ENCODE measurements around the gene MARK4. TPM values are rescaled to one million over a fixed set of nuclear protein-coding genes. Genes with fewer than 3 reads are reported as not detected.
"Not testable (repeated sequence)": the region's sequence is repeated elsewhere in the genome, so short reads cannot be mapped to it uniquely, and the experiment has no call there.

Gene MARK4
- total RNA-seq, 1 donor from 2014 or later = 26.2 TPM

DNA sequence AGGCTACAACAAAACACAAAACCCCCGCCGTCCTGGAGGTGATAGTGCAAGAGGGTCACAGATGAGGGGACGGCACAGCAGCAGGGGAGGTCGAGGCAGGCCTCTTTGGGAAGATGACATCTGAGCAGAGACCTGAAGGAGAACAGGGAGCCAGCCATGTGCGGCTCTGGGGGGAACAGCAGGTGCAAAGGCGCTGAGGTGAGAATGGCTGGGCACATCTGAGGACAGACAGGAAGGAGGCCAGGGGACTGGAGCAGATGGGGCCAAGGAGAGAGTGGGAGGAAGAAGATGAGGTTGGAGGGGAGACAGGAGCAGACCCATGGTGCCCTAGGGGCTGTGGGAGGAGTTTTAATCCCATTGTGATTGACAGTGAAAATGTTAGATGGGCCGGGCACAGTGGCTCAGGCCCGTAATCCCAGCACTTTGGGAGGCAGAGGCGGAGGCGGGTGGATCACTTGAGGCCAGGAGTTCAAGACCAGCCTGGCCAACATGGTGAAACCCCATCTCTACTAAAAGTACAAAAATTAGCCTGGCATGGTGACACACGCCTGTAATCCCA, 73.4 kb downstream of the MARK4 start:
- intact Hi-C loops (cut with micrococcal nuclease) = no loop called here
- DNase-seq = no peak
- ATAC-seq = no peak

DNA sequence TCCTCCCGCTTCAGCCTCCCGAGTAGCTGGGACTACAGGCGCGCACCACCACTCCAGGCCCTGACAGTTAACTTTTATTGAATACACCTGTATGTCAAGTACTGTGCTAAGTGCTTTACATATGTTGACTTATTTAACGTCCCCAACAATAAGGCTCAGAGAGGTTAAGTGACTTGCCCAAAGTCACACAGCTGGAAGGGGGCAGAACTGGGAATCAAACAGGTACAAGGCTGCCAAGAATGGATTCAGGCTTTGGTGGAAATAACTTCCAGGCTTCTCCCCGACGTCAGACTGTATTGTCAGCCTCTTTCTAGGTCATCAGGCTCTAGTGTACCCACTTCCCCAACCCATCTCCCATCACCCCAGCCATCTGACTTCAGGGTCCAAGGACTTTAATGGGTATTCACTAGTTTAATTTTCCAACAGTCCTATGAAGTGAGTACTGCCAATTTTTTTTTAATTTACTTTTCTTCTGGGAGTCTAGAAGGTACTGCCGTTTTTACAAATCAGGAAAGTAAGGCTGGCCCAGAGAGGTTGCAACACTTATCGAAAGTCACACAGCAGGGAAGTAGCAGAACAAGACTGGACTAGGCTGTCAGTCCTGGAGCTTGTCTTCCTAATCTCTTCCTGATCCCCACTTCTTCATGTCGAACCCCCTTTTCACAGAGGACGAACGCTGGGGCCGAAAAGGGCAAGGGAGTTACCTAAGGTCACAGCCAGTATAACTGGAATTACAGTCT, 76.5 kb downstream of the MARK4 start:
- ATAC-seq = no peak
- no peak for DNase-seq
- intact Hi-C loops (cut with micrococcal nuclease) = no loop called here

DNA sequence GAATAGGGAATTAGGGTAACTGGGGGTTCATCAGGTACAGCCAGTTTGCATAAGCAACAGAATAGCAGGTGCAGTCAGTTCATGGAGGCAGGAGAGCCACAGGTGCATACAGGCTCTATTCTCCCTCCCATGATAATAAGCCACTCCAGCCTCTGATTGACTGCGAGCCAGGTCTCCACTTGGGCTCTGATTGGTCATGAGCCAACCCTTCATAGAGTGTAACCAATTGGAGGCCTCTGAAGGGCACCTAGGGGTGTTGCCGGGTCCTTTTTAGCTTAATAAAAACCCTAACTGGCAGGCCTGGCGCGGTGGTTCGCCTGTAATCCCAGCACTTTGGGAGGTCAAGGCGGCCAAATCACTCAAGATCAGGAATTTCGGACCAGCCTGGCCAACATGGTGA, 80.3 kb downstream of the MARK4 start:
- intact Hi-C loops (cut with micrococcal nuclease) = no loop called here
- DNase-seq (no peak), ATAC-seq (no peak)

DNA sequence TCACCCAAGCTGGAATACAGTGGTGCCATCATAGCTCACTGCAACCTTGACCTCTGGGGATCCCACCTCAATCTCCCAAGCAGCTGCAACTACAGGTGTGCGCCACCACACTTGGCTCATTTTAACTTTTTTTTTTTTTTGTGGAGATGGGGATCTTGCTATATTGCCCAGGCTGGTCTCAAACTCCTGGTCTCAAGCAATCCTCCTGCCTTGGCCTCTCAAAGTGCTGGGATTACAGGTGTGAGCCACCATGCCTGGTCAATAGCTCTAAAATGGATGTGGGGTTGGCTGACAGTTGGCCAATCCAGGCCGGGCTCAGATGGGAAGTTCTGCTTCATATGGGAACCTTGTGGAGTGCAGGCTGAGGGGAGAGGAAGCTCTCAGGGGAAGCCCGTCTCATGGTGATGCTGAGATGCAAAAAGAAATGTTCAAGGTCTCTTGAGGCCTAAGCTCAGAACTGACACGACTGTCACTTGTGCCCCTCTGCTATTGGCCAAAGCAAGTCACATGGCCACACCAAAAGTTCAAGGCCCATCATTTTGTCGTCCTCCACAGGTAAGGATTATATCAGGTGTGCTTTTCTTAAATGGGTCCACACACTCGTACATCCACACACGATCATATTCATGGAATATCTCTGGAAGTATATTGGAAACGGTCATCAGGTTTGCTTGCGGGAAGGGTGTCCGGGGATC, 82.7 kb downstream of the MARK4 start:
- intact Hi-C loops (cut with micrococcal nuclease) = no loop called here
- no peak for DNase-seq
- no peak for ATAC-seq

DNA sequence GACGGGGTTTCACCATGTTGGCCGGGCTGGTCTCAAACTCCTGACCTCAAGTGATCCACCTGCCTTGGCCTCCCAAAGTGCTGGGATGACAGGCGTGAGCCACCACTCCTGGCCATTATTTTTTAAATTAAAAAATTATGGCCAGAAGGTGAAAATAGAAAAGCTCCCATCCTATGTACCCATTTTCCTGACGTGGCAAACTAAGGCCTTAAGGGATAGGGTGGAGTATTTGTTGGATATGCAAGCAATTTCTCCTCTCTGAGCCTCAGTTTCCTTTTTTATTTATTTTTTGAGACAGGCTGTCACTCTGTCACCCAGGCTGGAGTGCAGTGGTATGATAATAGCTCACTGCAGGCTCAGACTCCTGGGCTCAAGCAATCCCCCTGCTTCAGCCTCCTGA, 83.8 kb downstream of the MARK4 start:
- ATAC-seq; intact Hi-C loops (cut with micrococcal nuclease); DNase-seq: not testable (repeated sequence)

DNA sequence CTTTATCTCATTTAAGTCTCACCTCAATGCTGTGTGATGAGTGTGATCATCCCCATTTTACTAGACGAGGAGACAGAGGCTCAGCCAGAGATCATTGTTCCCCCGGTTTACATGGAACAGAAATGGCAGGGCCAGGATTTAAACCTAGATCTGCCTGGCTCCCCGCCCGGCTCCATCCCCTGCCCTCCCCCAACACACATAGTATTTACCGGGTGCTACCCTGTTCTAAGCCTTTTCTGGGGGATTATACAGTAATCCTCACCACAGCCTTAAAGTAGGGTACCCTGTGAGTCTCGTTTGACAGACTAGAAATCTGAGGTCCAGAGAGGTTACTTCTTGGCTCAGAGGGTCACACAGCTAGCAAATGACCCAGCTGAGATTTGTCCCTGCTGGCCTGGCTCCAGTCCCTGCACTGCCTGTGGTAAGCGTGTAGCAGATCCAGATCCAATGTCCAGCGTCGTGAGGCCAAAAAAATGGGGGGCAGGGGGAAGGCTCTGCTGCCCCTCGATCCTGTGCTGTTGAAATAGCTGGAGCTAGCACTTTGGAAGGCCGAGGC, 85.7 kb downstream of the MARK4 start:
- ATAC-seq (no peak), DNase-seq (no peak)
- intact Hi-C loops (cut with micrococcal nuclease) = no loop called here

DNA sequence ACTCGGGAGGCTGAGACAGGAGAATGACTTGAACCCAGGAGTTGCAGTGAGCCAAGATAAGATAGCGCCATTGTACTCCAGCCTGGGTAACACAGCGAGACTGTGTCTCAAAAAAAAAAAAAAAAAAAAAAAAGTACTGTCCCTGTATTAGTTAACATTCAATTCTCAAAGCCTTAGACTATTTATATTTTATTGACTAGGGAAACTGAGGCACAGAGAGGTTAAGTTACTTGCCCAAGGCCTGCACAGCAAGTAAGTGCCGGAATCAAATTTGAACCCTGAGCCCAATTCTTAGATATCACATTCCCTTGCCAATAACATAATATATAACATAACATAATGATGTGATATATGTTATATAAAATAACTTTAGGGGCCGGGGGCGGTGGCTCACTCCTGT, 88.6 kb downstream of the MARK4 start:
- DNase-seq (no peak), ATAC-seq (no peak)
- intact Hi-C loops (cut with micrococcal nuclease) = no loop called here

DNA sequence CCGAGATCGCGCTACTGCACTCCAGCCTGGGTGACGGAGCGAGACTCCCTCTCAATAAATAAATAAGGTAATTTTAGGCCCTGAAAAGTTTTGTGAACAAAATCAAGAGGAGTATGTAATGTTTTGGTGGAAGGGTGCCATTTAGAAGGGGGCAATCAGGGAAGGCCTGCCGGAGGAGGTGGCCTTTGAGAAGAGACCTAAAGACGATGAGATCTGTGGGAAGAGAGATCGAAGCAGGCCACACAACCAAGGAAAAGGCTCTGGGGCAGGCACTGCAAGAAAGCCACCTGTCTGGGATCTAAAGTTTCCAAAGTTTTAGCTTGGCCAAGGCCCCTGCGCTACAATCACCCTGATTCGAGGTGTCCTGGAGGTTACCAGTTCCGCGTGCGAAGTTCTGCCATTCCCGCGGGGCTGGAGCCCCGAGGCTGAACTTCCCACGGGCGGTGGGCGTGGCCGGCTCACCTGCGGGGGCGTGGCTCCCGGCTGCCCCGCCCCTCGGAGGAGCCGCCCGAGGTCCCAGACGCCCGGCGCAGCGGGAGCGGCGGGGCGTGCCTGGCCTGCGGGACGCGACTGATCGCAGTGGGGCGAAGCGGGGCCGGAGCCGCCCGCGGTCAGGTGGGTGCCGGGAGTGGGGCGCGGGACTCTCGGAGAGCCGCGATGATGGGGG, 89.3 kb downstream of the MARK4 start, which contains the start of gene KLC3:
TSS of gene KLC3 (plus strand) at position 519 of the 667 bp plus-strand sequence. CDS start 4,792 bp downstream, outside the sequence.
- peak; percentile 35 for ATAC-seq
- intact Hi-C loops (cut with micrococcal nuclease) = no loop called here
- no peak for DNase-seq

DNA sequence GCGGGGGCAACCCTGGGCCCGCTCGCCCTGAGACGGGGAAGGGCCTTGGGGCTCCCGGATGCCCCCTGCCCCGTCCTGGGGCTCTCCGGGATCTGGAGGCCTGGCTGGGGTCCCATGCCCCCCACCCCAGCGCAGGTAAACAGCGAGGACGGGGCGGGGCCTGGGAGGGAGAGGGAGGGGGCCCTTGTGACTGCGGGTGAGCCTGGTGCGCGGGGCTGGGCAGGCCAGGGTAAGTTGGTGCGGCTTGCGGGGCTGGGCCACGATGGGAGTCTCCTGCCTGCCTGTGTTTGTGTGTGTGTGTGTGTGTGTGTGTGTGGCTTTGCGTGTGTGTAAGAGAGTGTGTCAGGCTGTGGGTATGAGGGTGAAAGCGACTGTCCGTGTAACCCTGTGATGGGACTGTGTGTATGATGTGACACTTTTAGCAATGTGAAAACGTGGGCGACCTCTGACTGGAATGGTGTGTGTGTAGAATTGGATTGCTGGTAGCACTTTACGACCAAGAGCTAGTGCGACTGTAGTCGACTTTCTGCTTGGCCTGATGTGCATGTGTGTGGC, 89.9 kb downstream of the MARK4 start:
- intact Hi-C loops (cut with micrococcal nuclease) = no loop called here
- ATAC-seq (no peak), DNase-seq (no peak)

DNA sequence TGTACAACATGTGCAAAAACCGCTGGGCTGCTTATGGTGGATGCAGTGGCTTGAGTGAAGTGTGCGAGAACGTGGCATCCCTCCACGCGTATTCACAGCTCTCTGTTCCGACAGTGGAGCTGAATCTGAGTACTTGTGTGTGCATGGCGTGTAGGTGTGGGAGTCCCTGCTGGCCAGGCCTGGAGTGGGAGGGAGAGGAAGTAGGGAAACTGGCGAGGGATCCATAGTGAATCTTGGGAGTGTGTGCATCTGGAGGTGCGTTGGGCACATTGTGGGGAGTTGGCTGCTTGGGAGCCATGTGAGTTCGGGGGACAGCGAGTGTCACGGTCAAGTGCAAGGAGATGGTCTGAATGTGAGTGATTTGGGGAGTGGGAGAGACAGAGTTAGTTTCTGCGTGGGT, 91.8 kb downstream of the MARK4 start:
- no peak for DNase-seq
- no peak for ATAC-seq
- intact Hi-C loops (cut with micrococcal nuclease) = no loop called here

DNA sequence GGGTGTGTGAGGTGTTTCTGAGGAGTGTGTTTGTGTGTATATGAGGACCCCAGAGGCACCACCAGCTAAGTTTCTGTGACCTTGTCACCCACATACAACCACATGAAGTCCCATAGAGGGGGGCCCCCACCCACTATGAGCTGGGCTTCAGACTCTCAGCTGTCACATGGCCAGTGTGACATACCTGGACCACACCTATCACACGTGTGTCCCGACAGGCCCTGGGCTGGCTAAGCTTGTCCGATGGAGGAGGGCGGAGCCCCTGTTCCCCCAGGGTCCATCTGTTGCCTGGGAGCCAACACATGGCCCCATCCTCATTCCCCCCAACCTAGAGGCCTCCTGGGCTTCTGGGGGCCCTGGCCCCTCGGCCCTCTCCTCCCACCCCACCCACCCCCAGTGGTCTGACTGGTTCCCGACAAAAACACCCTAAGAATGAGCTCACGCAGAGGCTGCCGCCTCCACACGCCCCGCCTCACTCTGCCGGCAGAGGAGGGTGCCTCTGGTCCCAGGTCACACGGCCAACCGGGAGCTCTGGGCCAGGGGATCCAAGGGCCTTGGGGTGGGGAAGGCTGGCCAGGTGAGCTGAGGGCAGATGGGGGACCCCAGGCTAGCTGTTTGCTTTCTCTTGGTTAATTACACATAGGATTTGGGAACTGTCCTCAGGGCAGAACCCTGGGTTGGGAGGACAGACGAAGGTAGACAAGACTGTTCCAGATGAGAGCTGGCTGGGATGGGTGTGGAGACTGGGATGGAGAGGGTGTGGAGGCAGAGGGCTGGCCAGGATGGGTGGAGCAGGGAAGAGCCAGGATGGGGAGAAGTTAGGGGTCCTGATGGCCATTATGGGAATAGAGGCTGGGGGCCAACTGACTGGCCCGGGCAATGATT, 93.8 kb downstream of the MARK4 start:
- ATAC-seq (no peak), DNase-seq (no peak)
- intact Hi-C loops (cut with micrococcal nuclease) = no loop called here

DNA sequence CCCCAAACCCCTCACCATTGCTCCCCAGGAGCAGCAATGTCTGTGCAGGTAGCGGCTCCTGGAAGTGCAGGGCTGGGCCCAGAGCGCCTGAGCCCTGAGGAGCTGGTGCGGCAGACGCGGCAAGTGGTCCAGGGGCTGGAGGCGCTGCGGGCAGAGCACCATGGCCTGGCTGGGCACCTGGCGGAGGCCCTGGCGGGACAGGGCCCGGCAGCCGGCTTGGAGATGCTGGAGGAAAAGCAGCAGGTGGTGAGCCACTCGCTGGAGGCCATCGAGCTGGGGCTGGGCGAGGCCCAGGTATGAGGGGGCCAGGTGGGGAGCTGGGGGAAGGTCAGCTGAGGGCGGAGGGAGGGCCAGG, 94.4 kb downstream of the MARK4 start:
- intact Hi-C loops (cut with micrococcal nuclease) = no loop called here
- ATAC-seq (no peak), DNase-seq (no peak)

DNA sequence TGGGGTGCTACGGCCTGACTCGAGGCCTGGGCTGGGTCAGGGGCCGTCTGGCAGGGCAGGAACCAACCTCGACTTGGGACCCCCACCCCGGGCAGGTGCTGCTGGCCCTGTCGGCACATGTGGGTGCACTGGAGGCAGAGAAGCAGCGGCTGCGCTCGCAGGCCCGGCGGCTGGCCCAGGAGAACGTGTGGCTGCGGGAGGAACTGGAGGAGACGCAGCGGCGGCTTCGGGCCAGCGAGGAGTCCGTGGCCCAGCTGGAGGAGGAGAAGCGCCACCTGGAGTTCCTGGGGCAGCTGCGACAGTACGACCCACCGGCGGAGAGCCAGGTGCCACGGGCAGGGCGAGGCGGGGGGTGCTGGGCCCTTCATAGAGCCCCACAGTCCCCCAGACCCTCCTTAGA, 95.4 kb downstream of the MARK4 start:
- no peak for DNase-seq
- no peak for ATAC-seq
- intact Hi-C loops (cut with micrococcal nuclease) = no loop called here

DNA sequence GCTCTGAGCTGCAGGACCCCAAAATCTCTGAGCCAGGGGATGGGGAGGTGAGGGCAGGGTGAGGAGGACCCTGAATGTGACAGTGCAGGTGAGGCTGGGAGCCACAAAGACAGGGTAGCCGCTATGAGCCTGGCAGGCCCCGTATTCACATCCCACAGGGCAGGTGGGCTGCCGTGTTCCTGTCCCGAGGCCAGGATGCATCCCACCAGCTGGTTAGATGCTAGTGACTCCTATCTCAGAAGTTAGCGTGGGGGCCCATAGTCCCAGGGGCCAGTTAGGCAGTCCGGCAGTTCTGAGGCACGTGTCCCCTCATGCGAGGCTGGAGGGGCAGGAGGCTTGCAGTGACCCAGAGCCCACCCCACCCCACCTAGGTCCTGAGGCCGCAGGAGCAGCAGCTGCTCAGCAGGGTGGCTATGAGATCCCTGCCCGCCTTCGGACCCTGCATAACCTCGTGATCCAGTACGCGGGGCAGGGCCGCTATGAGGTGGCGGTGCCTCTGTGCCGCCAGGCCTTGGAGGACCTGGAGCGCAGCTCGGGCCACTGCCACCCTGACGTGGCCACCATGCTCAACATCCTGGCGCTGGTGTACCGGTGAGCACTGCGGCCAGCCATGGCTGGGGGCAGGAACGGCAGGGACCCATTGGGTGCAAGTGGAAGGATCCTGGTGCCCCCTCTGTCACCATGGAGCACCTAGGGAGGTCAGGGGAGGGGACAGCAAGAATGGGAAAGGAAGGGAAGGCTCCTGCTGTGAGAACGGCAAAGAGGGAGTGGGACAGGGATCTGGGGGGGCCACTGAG, 96.7 kb downstream of the MARK4 start:
- ATAC-seq (no peak), DNase-seq (no peak)
- intact Hi-C loops (cut with micrococcal nuclease) = no loop called here

DNA sequence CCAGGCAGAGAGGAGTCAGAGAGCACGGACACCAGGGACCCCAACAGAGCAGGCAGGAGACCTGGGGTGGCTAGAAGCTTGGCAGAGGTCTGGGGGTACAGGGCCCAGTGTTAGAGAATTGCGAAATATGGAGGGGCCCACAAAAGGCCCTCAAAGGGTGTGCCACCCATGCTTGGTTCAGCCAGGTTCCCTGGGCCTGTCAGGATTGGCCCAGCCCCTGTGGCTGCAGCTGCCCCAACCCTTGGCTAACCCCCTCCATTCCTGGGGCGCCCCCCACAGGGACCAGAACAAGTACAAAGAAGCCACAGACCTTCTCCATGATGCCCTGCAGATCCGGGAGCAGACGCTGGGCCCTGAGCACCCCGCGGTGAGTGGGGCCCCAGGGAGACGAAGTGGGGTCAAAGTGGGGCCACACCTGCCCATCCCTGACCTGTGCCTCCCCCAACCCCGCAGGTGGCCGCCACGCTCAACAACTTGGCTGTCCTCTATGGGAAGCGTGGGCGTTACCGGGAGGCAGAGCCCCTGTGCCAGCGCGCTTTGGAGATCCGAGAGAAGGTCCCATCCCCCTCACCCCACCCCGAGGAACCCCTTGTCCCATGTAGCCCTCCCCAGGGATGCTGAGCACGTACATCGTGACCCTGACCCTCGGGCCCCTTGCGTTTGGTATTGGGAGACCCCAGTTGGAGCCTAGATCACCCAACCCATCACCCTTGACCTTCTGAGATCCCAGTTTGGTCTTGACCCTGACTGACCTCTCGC, 97.5 kb downstream of the MARK4 start:
- DNase-seq (no peak), ATAC-seq (no peak)
- intact Hi-C loops (cut with micrococcal nuclease) = no loop called here

DNA sequence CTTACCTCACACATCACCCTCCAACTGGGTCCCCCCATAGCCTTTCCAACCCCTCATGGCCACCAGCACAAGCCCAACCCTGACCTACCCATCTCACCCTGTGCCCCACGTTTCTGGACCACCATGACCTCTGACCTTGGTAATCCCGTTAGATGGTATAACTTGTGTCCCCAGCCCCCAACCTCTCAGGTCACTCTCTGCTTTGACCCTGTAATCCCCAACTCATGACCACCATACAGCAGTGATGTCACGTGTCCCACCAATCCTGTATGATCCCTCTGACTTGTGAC, 98.0 kb downstream of the MARK4 start:
- ATAC-seq (no peak), DNase-seq (no peak)
- intact Hi-C loops (cut with micrococcal nuclease) = no loop called here

DNA sequence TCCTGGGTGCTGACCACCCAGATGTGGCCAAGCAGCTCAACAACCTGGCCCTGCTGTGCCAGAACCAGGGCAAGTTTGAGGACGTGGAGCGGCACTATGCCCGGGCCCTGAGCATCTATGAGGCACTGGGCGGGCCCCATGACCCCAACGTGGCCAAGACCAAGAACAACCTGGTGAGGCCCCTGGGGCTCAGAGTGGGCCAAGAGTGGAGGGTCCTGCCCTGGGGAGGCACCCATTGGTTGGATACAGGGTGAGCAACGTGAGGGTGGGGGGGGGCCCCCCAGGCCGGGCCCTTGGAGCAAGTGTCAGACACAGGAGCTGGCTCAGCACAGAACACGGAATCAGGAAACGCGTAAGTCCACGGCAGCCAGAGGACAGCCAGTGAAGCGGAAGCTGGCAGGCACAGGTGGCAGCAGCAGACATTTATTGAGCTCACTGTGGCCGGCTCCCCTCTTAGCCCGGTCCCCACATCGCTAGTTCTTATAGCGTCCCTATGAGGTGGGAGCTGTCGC, 98.4 kb downstream of the MARK4 start:
- no peak for DNase-seq
- no peak for ATAC-seq
- intact Hi-C loops (cut with micrococcal nuclease) = no loop called here

Data from left ventricle myocardium superior (tissue), 1 donor.